Stimulated activated CD8-positive, alpha-beta memory T cell treated with anti-CD3 and anti-CD28 coated beads, Interleukin-7, amount 100 ng/mL, for 1 hour (primary cell): ENCODE data around the gene PUM1.

ENCODE experiments used
- DNase-seq, 2 donors: peaks; one replicate each; pipeline ENCODE4 v3.0.0-alpha.2; 2020; ENCODE audit warnings: low read depth in 2 of 2

PUM1 gene

GRCh38 chr1:31027693-31028526, 37.6 kb downstream of the PUM1 start:
- DNase-seq = no peak

GRCh38 chr1:31022259-31022658, 43.3 kb downstream of the PUM1 start:
- DNase-seq = no peak

- DNase-seq = no peak
Observed at GRCh38 chr1:31020007-31020790, 45.3 kb downstream of the PUM1 start.

- DNase-seq = no peak
Observed at GRCh38 chr1:31019401-31019800, 46.1 kb downstream of the PUM1 start.

GRCh38 chr1:31016868-31017267, 48.6 kb downstream of the PUM1 start:
- DNase-seq = no peak

- no peak for DNase-seq
Observed at GRCh38 chr1:31013187-31013864, 52.2 kb downstream of the PUM1 start.

- no peak for DNase-seq
Observed at GRCh38 chr1:31012210-31012924, 53.1 kb downstream of the PUM1 start.

GRCh38 chr1:31011719-31012118, 53.8 kb downstream of the PUM1 start:
- no peak for DNase-seq

- DNase-seq = no peak
Observed at GRCh38 chr1:31010086-31010989, 55.2 kb downstream of the PUM1 start.

GRCh38 chr1:31007462-31007991, 58.0 kb downstream of the PUM1 start:
- no peak for DNase-seq

- DNase-seq = no peak
Observed at GRCh38 chr1:31006747-31007146, 58.8 kb downstream of the PUM1 start.

- DNase-seq = no peak
Observed at GRCh38 chr1:31005617-31006166, 59.8 kb downstream of the PUM1 start.

GRCh38 chr1:31005198-31005597, 60.3 kb downstream of the PUM1 start:
- no peak for DNase-seq

- no peak for DNase-seq
Observed at GRCh38 chr1:31004231-31004621, 61.3 kb downstream of the PUM1 start.

- DNase-seq = no peak
Observed at GRCh38 chr1:31003613-31004230, 61.8 kb downstream of the PUM1 start.

GRCh38 chr1:31000301-31000700, 65.2 kb downstream of the PUM1 start:
- DNase-seq = no peak

- DNase-seq = no peak
Observed at GRCh38 chr1:30998887-30999286, 66.6 kb downstream of the PUM1 start.

- DNase-seq = no peak
Observed at GRCh38 chr1:30998171-30998570, 67.3 kb downstream of the PUM1 start.

GRCh38 chr1:30997463-30998057, 68.0 kb downstream of the PUM1 start:
- no peak for DNase-seq
